Measurements from ENCODE around the gene SUGT1. TPM values are rescaled to one million over a fixed set of nuclear protein-coding genes. Genes with fewer than 3 reads are reported as not detected.

The SUGT1 gene
- total and polyA plus RNA-seq, 2 donors (not counting 3 experiments of a cell fraction or from before 2014, with no cell fraction given) = 21.7 to 78.8 TPM

DNA sequence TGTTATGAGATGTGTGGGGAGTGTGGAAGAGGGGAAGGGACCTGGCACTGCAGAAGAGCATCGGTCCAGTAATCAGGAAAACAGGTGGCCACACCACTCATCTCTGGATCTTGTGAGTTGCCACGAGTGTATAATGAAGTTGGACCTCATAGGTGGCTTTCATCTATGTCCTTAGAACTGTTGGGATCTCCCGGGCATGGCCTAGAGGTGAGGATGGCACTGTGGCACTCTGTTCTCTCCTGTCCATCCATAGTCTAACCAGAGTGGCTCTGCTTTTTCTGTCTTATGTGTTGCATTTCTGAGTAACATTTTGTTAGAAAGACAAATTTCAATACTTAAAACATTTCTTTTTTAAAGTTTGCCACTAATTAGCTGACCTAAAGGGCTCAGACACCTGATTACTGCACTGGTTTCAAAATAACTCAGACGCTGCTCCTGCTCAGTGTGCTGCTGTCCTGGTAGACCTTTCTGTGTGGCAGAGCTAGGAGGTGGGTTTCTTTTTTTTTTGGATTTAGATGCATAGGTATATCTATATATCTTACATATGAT lies 81.5 kb downstream of the SUGT1 start:
- CTCF ChIA-PET = interaction anchor here (1.2 to 4.9 kb wide), 4 partner anchors 8 to 69 kb away, joined by 3 to 27 read pairs (median 5); no protein-coding TSS in a partner anchor
- H3K79me2 ChIP-seq (ENCODE audit: control insufficient read depth, insufficient read depth, low read length) = no peaks in the 10 kb centered on the region
- H3K27me3 ChIP-seq (ENCODE audit: control insufficient read depth in 2 of 2, insufficient read depth in 2 of 2, low read length in 2 of 2) = peaks cover 7 to 28% of the 10 kb centered on the region in 2 experiments
- intact Hi-C loops (cut with micrococcal nuclease) = no loop called here
- no TSS peak for BruUV-seq (replicated peaks)
- no peak for TF ChIP-seq MYC (IDR thresholded peaks at IDR 0.05; ENCODE audit: low read depth, low read length)
- TF ChIP-seq, protein P1, sequence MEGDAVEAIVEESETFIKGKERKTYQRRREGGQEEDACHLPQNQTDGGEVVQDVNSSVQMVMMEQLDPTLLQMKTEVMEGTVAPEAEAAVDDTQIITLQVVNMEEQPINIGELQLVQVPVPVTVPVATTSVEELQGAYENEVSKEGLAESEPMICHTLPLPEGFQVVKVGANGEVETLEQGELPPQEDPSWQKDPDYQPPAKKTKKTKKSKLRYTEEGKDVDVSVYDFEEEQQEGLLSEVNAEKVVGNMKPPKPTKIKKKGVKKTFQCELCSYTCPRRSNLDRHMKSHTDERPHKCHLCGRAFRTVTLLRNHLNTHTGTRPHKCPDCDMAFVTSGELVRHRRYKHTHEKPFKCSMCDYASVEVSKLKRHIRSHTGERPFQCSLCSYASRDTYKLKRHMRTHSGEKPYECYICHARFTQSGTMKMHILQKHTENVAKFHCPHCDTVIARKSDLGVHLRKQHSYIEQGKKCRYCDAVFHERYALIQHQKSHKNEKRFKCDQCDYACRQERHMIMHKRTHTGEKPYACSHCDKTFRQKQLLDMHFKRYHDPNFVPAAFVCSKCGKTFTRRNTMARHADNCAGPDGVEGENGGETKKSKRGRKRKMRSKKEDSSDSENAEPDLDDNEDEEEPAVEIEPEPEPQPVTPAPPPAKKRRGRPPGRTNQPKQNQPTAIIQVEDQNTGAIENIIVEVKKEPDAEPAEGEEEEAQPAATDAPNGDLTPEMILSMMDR (IDR thresholded peaks at IDR 0.05; ENCODE audit: extremely low read depth in 1 of 2, insufficient read depth in 1 of 2, low read depth in 1 of 2, low read length in 2 of 2) = no peak
- no peak for TF ChIP-seq POLR2A (IDR thresholded peaks at IDR 0.05; ENCODE audit: low read depth, low read length)
- TF ChIP-seq JUN (IDR thresholded peaks at IDR 0.05; ENCODE audit: borderline replicate concordance, insufficient read depth, insufficient read length, low read depth) = no peak
- no peak for TF ChIP-seq MAX (IDR thresholded peaks at IDR 0.05; ENCODE audit: insufficient read depth, insufficient read length)
- no peaks in the 10 kb centered on the region for H3K36me3 ChIP-seq (ENCODE audit: control insufficient read depth in 2 of 2, extremely low read depth in 1 of 2, insufficient read depth in 2 of 2, low read length in 2 of 2)
- H3K4me3 ChIP-seq (replicated peaks in 1 of 3; ENCODE audit: insufficient read depth in 1 of 3, low read depth in 1 of 3, low read length in 3 of 3) = no peak overlapping the region
- no peaks in the 10 kb centered on the region for H4K20me1 ChIP-seq (replicated peaks; ENCODE audit: control insufficient read depth, extremely low read depth, insufficient read depth, low read length)
- dilution Hi-C loops (cut with MboI; ENCODE audit: extremely low pct_ligation_motif_present, low sequenced_read_pairs) = no loop called here
- no peak overlapping the region for H2AFZ ChIP-seq (ENCODE audit: low read depth, low read length)
- H3K4me1 ChIP-seq (ENCODE audit: control insufficient read depth, extremely low read depth, insufficient read depth, low read length) = peaks cover 6% of the 10 kb centered on the region
- DNase-seq (ENCODE audit: low read depth, low spot score) = no peak
- no peak overlapping the region for H3K4me2 ChIP-seq (ENCODE audit: insufficient read depth, low read length)
- no peak overlapping the region for H3K9ac ChIP-seq (replicated peaks; ENCODE audit: extremely low read depth, insufficient read depth, low read length)
- H3K27ac ChIP-seq (ENCODE audit: insufficient read depth, low read depth, low read length) = no peak overlapping the region
- POLR2A ChIA-PET = no interaction called here
- H3K9me3 ChIP-seq (replicated peaks; ENCODE audit: control insufficient read depth, insufficient read depth, low read length) = no peaks in the 10 kb centered on the region
- no peaks in the 10 kb centered on the region for H3K9me1 ChIP-seq (replicated peaks; ENCODE audit: control insufficient read depth, extremely low read depth, insufficient read depth, low read length)
- no peak for FAIRE-seq

- no peak overlapping the region for H3K4me3 ChIP-seq (replicated peaks in 1 of 3; ENCODE audit: insufficient read depth in 1 of 3, low read depth in 1 of 3, low read length in 3 of 3)
- DNase-seq (ENCODE audit: low read depth, low spot score) (no peak), FAIRE-seq (no peak)
- BruUV-seq (replicated peaks) = no TSS peak
- ChIA-PET CTCF (interaction anchor here (1.0 to 4.9 kb wide), 7 partner anchors 11 to 231 kb away, joined by 3 to 27 read pairs (median 10); partner anchors contain the start of gene SUGT1), POLR2A (no interaction called here)
- dilution Hi-C loops (cut with MboI; ENCODE audit: extremely low pct_ligation_motif_present, low sequenced_read_pairs) = no loop called here
- no peaks in the 10 kb centered on the region for H4K20me1 ChIP-seq (replicated peaks; ENCODE audit: control insufficient read depth, extremely low read depth, insufficient read depth, low read length)
- no peaks in the 10 kb centered on the region for H3K9me1 ChIP-seq (replicated peaks; ENCODE audit: control insufficient read depth, extremely low read depth, insufficient read depth, low read length)
- H3K27ac ChIP-seq (ENCODE audit: insufficient read depth, low read depth, low read length) = no peak overlapping the region
- intact Hi-C loops (cut with micrococcal nuclease) = loop anchor here (5.0 kb wide), 1 partner anchor 35 kb away; no protein-coding TSS in a partner anchor
- no peaks in the 10 kb centered on the region for H3K9me3 ChIP-seq (replicated peaks; ENCODE audit: control insufficient read depth, insufficient read depth, low read length)
- peaks cover 25 to 48% of the 10 kb centered on the region in 2 experiments for H3K27me3 ChIP-seq (ENCODE audit: control insufficient read depth in 2 of 2, insufficient read depth in 2 of 2, low read length in 2 of 2)
- H3K36me3 ChIP-seq (ENCODE audit: control insufficient read depth in 2 of 2, extremely low read depth in 1 of 2, insufficient read depth in 2 of 2, low read length in 2 of 2) = no peaks in the 10 kb centered on the region
- peaks cover 6% of the 10 kb centered on the region for H3K4me1 ChIP-seq (ENCODE audit: control insufficient read depth, extremely low read depth, insufficient read depth, low read length)
- H3K4me2 ChIP-seq (ENCODE audit: insufficient read depth, low read length) = no peak overlapping the region
- TF ChIP-seq POLR2A (IDR thresholded peaks at IDR 0.05; ENCODE audit: low read depth, low read length) (no peak), MYC (IDR thresholded peaks at IDR 0.05; ENCODE audit: low read depth, low read length) (no peak), EZH2 (IDR thresholded peaks at IDR 0.05; ENCODE audit: borderline replicate concordance, low read depth, low read length, severe bottlenecking) (no peak), JUN (IDR thresholded peaks at IDR 0.05; ENCODE audit: borderline replicate concordance, insufficient read depth, insufficient read length, low read depth) (no peak), GATA2 (IDR thresholded peaks at IDR 0.05; ENCODE audit: insufficient read depth, insufficient read length, low read depth, low read length) (no peak), FOS (IDR thresholded peaks at IDR 0.05; ENCODE audit: borderline replicate concordance, insufficient read depth, low read length) (no peak), POLR2AphosphoS5 (IDR thresholded peaks at IDR 0.05; ENCODE audit: insufficient read depth, low read depth, low read length) (no peak), MAX (IDR thresholded peaks at IDR 0.05; ENCODE audit: insufficient read depth, insufficient read length) (no peak)
- TF ChIP-seq, protein P1 (IDR thresholded peaks at IDR 0.05; ENCODE audit: extremely low read depth in 1 of 2, insufficient read depth in 1 of 2, low read depth in 1 of 2, low read length in 2 of 2) = no peak
- H2AFZ ChIP-seq (ENCODE audit: low read depth, low read length) = no peak overlapping the region
- H3K79me2 ChIP-seq (ENCODE audit: control insufficient read depth, insufficient read depth, low read length) = no peaks in the 10 kb centered on the region
- H3K9ac ChIP-seq (replicated peaks; ENCODE audit: extremely low read depth, insufficient read depth, low read length) = no peak overlapping the region
Observed at GRCh38 chr13:52736891-52737290, 84.3 kb downstream of the SUGT1 start.

All from endothelial cell of umbilical vein (primary cell).